ENCODE results near the gene LPP.

DNA sequence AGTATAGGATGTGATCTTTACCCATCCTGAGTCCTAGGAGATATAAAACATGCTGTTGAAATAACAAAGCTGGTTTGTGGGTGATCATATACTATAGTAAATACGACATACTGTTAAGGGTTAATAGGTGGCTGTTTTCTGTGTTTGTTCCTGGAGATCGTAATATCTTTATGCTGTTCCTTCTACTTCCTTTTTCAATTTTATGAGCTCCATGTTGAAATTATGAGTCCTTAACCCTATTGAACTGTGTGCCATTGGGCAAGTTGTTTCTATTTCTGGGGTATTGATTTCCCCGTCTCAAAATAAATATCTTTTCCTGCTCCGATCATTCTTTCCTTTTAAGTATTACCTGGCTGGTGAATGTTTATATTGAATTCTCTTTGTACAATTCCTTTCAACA lies 115.1 kb downstream of the LPP start:
- TF ChIP-seq, protein P1, sequence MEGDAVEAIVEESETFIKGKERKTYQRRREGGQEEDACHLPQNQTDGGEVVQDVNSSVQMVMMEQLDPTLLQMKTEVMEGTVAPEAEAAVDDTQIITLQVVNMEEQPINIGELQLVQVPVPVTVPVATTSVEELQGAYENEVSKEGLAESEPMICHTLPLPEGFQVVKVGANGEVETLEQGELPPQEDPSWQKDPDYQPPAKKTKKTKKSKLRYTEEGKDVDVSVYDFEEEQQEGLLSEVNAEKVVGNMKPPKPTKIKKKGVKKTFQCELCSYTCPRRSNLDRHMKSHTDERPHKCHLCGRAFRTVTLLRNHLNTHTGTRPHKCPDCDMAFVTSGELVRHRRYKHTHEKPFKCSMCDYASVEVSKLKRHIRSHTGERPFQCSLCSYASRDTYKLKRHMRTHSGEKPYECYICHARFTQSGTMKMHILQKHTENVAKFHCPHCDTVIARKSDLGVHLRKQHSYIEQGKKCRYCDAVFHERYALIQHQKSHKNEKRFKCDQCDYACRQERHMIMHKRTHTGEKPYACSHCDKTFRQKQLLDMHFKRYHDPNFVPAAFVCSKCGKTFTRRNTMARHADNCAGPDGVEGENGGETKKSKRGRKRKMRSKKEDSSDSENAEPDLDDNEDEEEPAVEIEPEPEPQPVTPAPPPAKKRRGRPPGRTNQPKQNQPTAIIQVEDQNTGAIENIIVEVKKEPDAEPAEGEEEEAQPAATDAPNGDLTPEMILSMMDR (IDR thresholded peaks at IDR 0.05; ENCODE audit: insufficient read depth, low read depth, low read length), result no peak
- TF ChIP-seq EZH2 (IDR thresholded peaks at IDR 0.05; ENCODE audit: insufficient read depth, low read length), result no peak
